GM21529 (cell line): ENCODE data around the gene TIMP1.

ENCODE experiments used
- ATAC-seq: cut with Tn5 transposase; IDR thresholded peaks from one replicate; pipeline ENCODE4 v1.9.1; 2021; ENCODE audit not compliant: unreplicated experiment

TIMP1 gene

DNA sequence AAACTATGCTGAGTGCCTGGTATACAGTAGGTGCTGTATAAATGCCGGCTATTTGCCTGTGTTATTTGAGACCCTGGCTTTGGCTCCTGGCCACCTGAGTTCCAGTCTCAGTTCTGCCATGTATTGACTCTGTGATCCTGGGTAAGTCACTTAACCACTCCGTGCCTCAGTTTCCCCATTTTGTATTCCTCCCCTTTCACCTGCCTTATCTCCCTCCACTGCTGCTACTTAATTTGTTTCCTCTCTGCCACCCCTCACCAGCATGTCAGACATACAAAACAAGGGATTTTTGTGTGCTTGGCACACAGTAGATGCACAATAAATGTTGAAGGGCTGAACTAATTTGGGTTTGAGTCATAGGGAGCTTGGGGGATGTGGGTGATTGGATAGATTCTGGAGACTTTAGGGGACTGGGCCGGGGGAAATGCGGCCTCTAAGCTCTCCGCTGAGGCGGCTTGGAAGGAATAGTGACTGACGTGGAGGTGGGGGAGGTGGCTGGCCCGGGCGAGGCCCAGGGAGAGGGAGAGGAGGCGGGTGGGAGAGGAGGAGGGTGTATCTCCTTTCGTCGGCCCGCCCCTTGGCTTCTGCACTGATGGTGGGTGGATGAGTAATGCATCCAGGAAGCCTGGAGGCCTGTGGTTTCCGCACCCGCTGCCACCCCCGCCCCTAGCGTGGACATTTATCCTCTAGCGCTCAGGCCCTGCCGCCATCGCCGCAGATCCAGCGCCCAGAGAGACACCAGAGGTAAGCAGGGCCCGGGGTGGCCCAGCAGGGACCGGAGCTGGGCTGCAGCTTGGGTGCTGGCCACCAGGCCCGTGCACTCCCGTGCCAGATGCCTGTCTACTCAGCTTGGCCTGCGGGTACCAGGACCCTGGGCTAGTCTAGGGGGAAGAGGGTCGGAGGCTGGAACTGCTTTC is at the start of gene TIMP1:
Gene TIMP1, plus strand, starts transcription at position 706 of the 917 bp plus-strand sequence. CDS start 980 bp downstream, outside the sequence.
- peak; percentile 91 for ATAC-seq

DNA sequence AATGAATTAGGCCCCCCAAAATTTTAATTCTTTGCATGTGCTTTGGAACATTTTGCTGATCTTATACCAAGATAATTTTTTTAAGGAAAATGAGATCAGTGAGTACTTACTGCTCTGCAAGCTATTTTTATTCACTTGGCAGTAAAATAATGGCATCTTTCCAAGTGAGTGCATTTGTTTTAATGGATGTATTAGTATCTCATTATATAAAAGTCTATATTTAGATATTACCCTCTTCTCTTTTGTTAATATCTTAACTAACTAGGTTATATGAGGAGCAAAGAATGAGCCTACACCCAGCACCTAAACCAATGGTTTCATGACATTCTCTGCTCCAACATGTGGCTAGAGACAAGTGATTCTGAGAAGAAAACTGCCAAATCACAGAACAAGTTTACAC is 42.4 kb upstream of the TIMP1 start:
- no peak for ATAC-seq

DNA sequence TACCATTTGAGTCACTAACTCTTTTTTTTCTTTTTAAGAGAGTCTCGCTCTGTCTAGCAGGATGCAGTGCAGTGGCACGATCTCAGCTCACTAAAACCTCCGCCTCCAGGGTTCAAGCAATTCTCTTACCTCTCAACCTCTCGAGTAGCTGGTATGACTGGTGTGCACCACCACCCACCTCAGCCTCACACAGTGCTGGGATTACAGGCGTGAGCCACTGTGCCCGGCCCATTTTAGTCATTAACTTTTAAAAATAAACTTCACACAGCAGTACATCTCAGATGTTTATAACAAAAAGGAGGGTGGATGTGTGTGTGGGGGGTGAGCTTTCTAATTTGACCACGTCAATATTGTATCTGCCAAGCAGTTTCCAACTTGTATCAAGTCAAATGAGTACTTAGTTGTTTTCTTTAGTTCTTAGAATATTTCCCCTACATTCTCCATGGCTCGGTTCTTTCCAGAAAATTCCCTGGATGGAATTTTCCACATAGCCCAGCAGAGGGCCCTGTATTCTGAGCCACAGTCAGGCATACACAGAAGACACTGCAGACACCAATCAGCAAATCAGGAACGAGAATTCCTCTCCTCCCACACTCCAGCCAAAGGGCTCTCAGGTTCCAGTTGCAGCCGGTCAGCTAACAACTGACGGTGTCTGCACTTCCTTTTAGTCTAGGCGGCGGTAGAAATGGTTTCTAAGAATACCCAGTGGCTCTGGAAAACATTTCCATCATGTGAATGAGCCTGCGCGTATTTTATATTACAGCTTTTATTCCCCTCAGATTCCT is 41.3 kb upstream of the TIMP1 start:
- ATAC-seq = peak; percentile 47

DNA sequence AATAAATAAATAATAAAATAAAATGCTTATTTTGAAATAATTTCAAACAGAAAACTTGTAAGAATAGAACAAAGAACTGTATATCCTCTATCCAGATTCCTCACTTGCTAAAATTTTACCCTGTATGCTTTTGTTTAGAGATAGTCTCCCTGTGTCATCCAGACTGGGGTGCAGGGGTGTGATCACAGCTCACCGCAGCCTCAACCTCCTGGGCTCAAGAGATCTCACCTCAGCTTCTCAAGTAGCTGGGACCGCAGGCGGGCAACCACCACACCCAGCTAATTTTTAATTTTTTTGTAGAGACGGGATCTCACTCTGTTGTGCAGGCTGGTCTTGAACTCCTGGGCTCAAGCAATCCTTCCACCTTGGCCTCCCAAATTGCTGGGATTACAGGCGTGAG is 38.7 kb upstream of the TIMP1 start:
- no peak for ATAC-seq

DNA sequence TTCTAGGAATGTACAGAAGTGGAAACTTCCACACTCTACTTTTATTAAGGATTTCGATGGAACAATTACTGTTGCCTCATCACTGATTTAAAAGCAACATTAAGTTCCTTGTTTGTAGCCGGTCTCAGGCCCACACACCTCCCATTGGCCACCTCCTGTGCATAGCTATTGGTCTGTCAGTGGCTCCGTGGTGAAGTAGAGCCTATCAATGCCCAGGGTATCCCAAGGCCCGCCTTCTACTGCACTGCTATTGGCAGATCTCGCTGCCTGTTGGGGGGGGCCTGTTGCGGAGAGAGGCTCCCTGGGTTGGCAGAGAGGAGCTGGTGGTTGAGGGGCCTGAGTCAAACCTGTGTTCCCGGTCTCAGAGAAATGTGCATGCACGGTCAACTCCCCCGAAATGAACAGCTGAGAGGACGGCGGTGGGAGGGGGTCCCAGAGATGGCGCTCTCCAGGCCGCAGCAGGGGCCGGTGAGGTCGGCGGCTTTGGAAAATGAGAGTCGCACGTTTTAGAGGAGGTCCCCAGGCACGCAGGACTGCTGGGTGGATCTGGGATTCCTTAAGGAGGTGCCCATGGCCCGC is 26.1 kb upstream of the TIMP1 start:
- peak; percentile 90 for ATAC-seq

DNA sequence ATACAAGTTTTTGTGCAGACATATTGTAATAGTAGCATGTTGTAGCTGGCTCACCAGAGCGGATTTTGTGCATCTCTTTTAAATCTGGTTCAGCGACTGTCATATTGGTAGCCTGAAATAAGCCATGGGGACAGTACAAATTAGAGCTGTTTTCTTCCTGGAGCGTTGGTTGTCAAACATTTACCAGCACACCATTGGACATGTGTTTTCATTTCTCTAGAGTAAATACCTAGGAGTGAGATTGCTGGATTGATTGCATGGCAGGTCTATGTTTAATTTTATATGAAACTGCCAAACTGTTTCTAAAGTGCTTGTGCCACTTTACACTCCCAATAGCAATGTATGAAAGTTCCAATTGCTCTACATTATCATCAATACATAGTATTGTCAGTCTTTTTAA is 23.8 kb upstream of the TIMP1 start:
- ATAC-seq = no peak

DNA sequence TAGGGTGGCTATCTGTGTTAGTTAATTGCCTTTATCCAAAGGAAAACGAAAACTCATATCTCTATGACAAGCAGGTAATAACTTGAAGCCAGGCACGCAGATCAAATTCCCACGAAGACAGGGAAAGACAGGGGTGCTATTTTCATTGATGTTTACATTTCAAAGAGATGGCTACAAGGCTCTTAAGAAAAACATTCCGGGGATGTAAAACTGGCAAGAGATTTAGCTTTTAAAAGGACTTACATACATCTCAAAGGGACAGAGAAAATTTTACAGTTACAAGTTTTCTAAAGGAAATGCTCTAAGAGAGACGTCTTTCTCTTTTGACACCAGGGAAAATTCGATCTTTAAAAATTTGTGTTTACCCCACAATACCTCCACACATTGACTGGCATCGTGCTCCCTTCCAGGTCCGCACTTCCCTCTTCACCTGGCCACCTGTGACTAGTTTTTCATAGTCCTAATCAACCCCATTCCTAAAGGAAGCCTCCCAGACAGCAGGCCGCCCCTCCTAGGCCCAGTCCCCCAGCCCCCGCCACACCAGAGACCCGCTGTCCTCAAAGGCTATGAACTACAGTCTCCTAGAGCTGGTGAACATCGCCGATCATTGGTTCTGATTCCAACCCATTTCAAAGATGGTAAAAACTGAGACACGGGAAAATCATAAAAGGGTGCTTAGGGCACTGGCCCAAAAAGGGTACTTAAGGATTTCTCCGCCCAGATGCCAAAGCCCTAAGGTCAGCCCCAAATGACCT is 21.9 kb upstream of the TIMP1 start:
- ATAC-seq = no peak

DNA sequence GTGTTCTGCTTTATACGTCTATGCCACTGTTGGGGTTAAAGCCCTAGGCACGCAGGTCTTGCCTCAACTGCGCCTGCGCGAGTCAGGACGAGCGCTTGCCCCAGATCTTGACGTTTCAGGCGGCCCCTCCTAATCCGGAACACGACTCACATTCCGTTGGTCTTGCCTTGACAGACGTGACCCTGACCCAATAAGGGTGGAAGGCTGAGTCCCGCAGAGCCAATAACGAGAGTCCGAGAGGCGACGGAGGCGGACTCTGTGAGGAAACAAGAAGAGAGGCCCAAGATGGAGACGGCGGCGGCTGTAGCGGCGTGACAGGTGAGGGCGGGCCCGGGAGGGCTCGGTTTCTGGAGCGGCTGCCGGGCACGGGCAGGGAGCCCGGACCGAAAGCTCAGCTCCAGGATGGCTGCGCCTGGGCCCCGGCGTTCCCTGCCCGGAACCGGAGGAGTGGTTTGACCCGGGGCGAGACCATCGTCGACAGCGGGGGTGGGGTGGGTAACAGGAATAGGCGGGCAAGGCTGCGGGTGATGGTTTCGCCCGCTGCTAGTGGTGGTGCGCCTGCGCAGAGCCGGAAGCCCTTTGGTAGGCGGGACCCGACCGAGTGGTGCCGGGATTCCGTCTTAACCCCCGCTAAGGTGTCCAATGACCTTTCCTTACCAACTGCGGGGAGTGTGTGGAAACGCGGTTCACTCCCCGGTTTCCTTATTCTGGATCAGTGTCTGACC is 21.1 kb upstream of the TIMP1 start, which contains the start of gene ARAF:
Gene ARAF, plus strand, starts transcription at position 272 of the 725 bp plus-strand sequence. CDS start 1,763 bp downstream, outside the sequence.
- ATAC-seq = peak; percentile 87

DNA sequence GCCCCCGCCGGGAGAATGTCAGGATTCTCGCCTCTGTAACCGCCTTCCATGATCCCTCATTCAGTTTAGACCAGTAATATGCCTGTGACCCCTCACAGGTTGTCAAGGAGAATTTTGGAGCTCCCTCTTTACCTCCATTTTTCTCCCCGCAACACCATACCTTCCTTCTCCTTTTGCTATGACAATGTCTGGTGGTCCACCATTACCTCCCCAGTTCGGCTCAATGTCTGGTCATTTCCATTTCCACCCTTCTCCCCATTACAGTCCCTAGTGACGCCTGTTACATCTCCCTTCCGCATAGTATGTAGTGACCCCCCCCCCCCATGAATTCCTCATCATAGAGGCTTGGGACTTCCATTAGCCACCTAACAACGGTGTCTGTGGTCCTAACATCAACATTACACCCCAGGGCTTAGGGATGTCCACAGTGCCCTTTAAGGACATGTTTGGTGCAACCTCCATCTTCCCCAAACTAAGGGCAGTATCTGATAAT is 20.5 kb upstream of the TIMP1 start:
- no peak for ATAC-seq

DNA sequence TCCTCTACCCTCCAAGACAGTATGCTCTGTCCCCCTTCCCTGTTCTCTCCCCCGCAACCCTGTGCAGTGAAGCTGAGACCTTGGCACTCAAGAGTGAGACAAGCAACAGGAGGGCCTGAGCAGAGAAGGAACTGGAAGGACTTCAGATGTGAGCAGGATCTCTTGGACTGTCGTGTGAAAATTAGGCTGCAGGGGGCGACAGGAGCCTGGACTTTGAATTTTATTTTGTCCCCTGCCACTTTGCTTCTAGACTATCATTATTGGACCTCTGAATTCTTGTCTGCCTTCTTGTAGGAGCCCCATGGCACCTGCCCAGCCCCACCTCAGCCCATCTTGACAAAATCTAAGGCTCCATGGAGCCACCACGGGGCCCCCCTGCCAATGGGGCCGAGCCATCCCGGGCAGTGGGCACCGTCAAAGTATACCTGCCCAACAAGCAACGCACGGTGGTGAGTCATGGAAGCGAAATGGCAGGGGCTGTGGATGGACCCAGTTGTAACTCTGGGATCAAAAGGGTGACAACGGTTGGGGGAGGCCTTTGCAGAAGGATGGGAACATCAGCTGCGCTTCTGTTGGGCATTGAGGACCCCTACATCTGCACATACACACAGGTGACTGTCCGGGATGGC is 19.5 kb upstream of the TIMP1 start:
- ATAC-seq = no peak

DNA sequence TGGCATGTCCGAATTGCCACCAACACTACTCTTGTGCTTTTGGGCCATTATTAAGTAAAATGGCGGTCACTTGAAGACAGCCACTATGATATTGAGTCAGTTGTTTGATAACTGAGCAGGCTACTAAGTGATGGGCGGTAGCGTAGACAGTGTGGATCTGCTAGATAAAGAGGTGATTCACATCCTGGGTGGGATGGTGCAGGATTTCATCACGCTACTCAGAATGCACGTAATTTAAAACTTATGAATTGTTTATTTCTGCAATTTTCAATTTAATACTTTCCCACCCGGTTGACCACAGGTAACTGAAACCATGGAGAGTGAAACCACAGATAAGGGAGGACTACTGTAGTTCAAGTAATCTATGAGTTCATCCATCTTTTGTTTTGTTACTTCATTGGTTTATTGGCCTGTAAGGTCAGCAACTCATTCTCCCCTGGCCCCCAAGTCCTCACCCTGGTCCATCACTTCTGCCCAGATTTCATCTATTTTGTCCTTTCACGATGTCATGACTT is 18.4 kb upstream of the TIMP1 start:
- no peak for ATAC-seq

DNA sequence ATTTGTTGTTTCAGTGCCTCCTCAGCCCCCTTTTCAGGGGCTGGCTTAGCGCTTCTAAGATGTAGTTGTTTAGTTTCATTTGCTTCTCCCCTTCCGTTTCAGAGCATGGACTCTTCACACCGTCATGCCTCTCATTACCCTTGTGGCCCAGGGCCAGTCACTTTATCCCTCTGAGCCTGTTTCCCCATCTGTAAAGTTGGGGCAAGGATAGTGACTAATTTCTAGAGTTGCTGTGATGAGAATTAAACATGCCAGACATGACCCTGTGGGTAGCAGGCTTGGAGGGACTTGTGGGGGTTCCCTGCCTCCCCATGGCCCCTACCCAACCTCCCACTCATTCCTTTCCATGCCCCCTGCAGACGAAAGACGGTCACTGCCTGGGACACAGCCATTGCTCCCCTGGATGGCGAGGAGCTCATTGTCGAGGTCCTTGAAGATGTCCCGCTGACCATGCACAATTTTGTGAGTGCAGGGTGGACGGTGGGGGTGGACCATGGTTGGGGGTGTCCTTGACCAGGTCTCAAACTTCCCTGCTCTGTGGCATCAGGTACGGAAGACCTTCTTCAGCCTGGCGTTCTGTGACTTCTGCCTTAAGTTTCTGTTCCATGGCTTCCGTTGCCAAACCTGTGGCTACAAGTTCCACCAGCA is 17.7 kb upstream of the TIMP1 start:
- ATAC-seq = no peak

DNA sequence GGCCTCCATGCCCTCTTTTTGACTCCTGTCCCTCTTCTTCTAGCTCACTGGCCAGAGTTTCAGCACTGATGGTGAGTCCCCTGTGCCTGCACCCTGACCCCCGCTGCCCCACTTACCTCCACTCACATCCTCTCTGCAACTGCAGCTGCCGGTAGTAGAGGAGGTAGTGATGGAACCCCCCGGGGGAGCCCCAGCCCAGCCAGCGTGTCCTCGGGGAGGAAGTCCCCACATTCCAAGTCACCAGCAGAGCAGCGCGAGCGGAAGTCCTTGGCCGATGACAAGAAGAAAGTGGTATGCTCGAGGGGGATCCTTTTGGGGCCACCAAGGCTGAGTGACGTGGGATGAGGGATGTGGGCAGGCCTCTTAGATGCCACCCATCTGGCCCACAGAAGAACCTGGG is 15.4 kb upstream of the TIMP1 start:
- no peak for ATAC-seq

DNA sequence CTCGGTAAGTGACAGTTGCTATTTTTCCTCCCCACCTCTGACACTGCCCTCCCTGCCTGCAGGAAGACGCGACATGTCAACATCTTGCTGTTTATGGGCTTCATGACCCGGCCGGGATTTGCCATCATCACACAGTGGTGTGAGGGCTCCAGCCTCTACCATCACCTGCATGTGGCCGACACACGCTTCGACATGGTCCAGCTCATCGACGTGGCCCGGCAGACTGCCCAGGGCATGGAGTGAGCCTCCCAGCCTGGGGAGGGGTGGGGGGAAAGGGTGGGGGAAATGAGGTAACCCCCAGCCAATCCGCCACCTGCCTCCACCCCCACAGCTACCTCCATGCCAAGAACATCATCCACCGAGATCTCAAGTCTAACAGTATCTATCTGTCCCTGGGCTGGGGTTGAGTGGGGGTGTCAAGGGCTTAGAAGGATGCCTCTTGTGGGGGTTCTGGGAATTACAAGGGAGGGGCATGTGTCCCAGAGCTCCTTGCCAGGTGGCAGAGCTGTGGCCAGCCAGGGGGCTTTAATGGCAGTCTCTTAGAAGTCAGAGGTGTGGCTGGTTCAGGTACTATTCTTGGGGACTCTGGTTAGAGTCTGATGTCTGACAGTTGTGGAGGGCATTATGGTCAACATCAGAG is 13.5 kb upstream of the TIMP1 start:
- ATAC-seq = no peak

DNA sequence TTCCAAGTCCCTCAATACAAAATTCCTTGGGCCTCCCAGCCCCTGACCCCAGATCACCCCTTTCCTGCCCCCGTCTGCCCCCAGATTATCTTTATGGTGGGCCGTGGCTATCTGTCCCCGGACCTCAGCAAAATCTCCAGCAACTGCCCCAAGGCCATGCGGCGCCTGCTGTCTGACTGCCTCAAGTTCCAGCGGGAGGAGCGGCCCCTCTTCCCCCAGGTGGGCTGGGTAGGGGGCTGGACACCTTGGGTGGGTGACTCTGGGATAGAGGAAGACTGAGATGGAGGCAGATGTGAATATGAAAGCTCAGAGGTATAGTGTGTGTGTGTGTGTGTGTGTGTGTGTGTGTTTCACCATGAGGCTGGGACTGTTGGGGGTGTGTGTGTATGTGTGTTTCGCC is 11.4 kb upstream of the TIMP1 start:
- no peak for ATAC-seq

DNA sequence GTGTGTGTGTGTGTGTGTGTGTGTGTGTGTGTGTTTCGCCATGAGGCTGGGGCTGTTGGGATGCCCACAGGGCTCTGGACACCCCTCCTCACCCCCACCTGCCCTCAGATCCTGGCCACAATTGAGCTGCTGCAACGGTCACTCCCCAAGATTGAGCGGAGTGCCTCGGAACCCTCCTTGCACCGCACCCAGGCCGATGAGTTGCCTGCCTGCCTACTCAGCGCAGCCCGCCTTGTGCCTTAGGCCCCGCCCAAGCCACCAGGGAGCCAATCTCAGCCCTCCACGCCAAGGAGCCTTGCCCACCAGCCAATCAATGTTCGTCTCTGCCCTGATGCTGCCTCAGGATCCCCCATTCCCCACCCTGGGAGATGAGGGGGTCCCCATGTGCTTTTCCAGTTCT is 11.0 kb upstream of the TIMP1 start:
- ATAC-seq = no peak

DNA sequence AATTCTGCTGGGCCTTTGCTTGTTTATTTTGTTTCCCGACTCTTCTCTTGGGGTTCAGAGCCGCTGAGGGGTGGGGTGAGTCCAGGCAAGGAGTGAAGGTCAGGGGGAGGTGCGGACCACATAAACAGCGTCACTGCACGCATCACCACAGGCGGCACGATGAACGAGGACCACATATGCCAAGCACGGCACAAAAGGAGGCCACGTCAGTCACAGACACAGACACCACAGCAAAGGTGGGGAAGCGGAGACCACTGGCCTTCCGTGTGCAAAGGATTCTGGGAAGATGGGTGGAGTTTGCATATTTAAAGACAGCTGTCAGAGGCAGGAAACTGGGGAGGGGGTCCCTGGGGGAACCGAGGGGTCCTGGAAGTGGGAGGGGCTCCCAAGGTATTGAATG is 10.3 kb upstream of the TIMP1 start:
- ATAC-seq = no peak

DNA sequence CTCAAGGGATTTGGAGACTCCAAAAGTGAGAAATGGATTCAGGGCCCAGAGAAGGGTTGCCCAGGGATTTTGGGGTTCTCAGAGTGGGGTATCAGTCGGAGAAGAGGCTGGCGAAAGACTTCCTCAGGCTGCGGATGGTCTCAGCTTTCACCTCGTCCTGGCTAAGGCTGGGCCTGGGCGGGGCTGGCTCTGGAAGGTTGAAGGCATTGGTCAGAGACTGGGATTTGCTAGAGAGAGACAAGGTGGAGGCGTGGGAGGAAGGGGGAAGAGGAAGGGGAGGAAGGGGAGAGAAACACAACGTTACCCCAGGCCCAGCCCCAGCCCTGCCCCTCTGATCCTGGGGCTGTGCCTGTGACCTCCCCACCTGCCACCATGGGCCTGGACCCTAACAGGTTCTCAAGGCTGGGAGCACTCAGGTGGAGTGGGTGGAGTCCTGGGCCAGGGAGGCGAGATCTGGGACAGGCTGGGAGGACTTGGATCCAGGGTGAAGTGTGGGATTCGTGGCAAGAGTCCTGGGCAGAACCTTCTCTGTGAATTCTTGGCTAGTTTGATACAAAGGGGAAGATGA is 9.4 kb upstream of the TIMP1 start:
- ATAC-seq = no peak
